Gastroesophageal sphincter (tissue), 4 donors: Measurements from ENCODE around the gene EPS8L1. TPM values are rescaled to one million over a fixed set of nuclear protein-coding genes. Genes with fewer than 3 reads are reported as not detected.

Experiments used
- ATAC-seq: fragments of 150-250 bp; one replicate; pipeline ENCODE4 v1.9.1; 2016; ENCODE audit warnings: mild to moderate bottlenecking, moderate library complexity
- H3K27ac ChIP-seq, 4 donors: fragments of 200-600 bp; sonication (generic) in 3 of 4; 1 replicate in 3 of 4; 2 replicates in 1 of 4; pipeline ENCODE4 v1.5.1; 2016 to 2019
- H3K27me3 ChIP-seq: fragments of 200-600 bp; sonication (generic); one replicate; pipeline ENCODE4 v1.5.1; 2019
- H3K36me3 ChIP-seq, 2 donors: fragments of 200-600 bp; sonication (generic); one replicate each; pipeline ENCODE4 v1.5.1; 2019; ENCODE audit warnings: control low read depth in 1 of 2
- H3K4me1 ChIP-seq, 3 donors: fragments of 200-600 bp; sonication (generic); 1 replicate in 2 of 3; 2 replicates in 1 of 3; pipeline ENCODE4 v1.5.1; 2016 to 2019; ENCODE audit warnings: control low read depth in 2 of 3
- H3K4me3 ChIP-seq, 2 donors: fragments of 200-600 bp; sonication (generic); one replicate each; pipeline ENCODE4 v1.5.1; 2019; ENCODE audit warnings: mild to moderate bottlenecking in 1 of 2, moderate library complexity in 1 of 2
- H3K9me3 ChIP-seq, 3 donors: fragments of 200-600 bp; sonication (generic); one replicate each; pipeline ENCODE4 v1.5.1; 2017 to 2019; ENCODE audit warnings: control low read depth in 2 of 3
- EP300 ChIP-seq: sonication (generic); formaldehyde crosslinking; IDR thresholded peaks from one replicate; pipeline ENCODE4 v1.6.1; 2017; ENCODE audit warnings: antibody characterized with exemption, mild to moderate bottlenecking
- POLR2A ChIP-seq, 2 donors: fragments of 450-650 bp; IDR thresholded peaks; one replicate each; pipeline ENCODE4 v1.6.1; 2017; ENCODE audit warnings: antibody characterized with exemption in 2 of 2, mild to moderate bottlenecking in 2 of 2, moderate library complexity in 1 of 2
- POLR2AphosphoS5 ChIP-seq: sonication (generic); formaldehyde crosslinking; IDR thresholded peaks from one replicate; pipeline ENCODE4 v1.6.1; 2017; ENCODE audit warnings: antibody characterized with exemption
- WGBS, 2 donors: methylation state at CpG; one replicate each; pipeline ENCODE4 v1.1.5; 2018; ENCODE audit warnings: low coverage in 1 of 2; 5-methylcytosine and 5-hydroxymethylcytosine counted together
- total RNA-seq, 4 donors: library from RNA; depleted of rRNA; stranded (reverse); fragments of >200 nt; gene quantifications; one replicate each; pipeline ENCODE4 v1.1.0, GENCODE V29; 2016
- TF ChIP-seq, protein P1 (sequence below), 4 experiments: fragments of 200-600 bp in 2 of 4; fragments of 450-650 bp in 2 of 4; sonication (generic) in 1 of 4; IDR thresholded peaks; one replicate each; pipeline ENCODE4 v1.5.1; 2017 to 2019; ENCODE audit warnings: antibody characterized with exemption in 4 of 4, mild to moderate bottlenecking in 2 of 4, moderate library complexity in 2 of 4

EPS8L1 gene
- total RNA-seq, 4 donors from 2014 or later, result 2.2 to 10.5 (median 2.5) TPM

DNA sequence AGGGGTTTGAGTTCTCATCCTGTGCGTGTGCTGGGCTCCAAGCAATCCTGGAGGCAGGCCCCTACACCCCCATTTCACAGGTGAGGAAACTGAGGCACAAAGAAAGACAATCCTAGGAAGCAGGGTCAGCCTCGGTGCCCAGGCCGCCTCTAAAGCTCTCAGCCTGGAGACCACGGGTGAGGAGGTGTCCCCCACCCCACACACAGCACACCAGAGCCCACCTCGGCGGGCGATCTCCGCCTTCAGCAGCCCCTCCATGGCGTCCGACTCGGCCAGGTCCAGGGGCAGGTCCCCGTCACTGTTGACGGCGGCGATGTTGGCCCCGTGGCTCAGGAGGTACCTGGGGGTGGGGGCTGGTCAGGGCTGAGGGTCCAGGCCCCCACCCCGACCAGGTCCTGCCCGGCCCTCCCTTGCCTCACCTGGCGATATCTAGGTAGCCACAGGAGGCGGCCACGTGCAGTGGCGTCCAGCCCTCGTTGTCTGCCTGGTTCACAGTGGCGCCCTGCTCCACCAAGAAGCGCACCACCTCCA, 36.6 kb downstream of the EPS8L1 start:
- no peak for ATAC-seq
- H3K36me3 ChIP-seq, result peaks cover 0 to 29% of the 10 kb centered on the region in 2 donors
- no peaks in the 10 kb centered on the region for H3K27me3 ChIP-seq
- no peaks in the 10 kb centered on the region for H3K9me3 ChIP-seq
- WGBS, 2 donors, result no CpG with 5 or more reads among the region's 25 CpGs
- peak overlapping the region in 1 of 2 donors; percentile 79 for H3K4me3 ChIP-seq
- peak overlapping the region; percentile 78 to 98 (median 97) for H3K27ac ChIP-seq
- peaks cover 0 to 76% (median 38%) of the 10 kb centered on the region in 3 donors for H3K4me1 ChIP-seq
- no peak for TF ChIP-seq POLR2A (IDR thresholded peaks at IDR 0.05)
- TF ChIP-seq, protein P1, sequence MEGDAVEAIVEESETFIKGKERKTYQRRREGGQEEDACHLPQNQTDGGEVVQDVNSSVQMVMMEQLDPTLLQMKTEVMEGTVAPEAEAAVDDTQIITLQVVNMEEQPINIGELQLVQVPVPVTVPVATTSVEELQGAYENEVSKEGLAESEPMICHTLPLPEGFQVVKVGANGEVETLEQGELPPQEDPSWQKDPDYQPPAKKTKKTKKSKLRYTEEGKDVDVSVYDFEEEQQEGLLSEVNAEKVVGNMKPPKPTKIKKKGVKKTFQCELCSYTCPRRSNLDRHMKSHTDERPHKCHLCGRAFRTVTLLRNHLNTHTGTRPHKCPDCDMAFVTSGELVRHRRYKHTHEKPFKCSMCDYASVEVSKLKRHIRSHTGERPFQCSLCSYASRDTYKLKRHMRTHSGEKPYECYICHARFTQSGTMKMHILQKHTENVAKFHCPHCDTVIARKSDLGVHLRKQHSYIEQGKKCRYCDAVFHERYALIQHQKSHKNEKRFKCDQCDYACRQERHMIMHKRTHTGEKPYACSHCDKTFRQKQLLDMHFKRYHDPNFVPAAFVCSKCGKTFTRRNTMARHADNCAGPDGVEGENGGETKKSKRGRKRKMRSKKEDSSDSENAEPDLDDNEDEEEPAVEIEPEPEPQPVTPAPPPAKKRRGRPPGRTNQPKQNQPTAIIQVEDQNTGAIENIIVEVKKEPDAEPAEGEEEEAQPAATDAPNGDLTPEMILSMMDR (IDR thresholded peaks at IDR 0.05), result no peak
- TF ChIP-seq EP300, result no peak
- TF ChIP-seq POLR2AphosphoS5, result no peak

DNA sequence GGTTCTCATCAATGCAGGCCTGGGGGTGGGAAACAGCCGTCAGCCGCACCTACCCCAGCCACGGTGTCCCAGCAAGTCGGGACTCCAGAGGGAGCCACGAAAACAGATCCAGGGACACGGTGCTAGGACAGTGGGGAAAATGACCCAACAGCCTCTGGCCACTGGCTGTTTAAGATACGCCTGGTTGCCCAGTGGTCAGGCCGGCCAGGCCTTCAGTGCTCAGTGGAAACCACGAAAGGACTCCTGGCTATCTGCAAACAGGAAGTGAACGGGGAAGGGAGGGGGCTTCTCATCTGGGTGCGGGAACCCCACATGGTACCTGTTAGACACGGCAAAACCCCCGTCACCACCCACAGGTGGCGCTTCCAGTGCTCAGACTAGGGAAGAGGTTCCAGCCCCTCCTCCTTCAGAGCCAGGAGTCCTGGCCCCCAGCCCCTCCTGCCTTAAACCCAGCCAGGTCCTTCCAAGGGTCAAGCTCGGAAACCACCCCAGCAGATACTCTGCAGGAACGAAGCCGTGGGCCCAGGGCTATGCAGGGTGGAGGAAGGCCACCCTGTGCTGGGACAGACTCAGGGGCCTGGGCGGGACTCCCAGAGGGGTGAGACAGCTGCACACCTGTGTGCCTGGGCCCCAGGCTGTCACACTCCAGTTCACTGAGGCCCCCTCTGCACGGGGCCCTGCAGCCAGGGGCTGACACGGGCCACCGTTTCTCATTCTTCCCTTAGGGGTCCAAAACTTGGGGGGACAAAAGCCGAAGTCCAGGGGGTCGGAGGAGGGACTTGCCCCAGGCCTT, 37.3 kb downstream of the EPS8L1 start:
- TF ChIP-seq EP300 (no peak), POLR2A (IDR thresholded peaks at IDR 0.05) (no peak), POLR2AphosphoS5 (no peak)
- TF ChIP-seq, protein P1 (IDR thresholded peaks at IDR 0.05), result peak in 1 of 4 experiments; percentile 33
- peak overlapping the region in 1 of 2 donors; percentile 79 for H3K4me3 ChIP-seq
- 10% methylated on average over 2 of the region's 23 CpGs; no CpG with 5 or more reads in 1 of the 2 donors for WGBS, 2 donors
- peaks cover 0 to 29% of the 10 kb centered on the region in 2 donors for H3K36me3 ChIP-seq
- H3K27ac ChIP-seq, result peak overlapping the region; percentile 78 to 98 (median 97)
- no peaks in the 10 kb centered on the region for H3K27me3 ChIP-seq
- H3K9me3 ChIP-seq, result no peaks in the 10 kb centered on the region
- no peak for ATAC-seq
- peaks cover 0 to 78% (median 38%) of the 10 kb centered on the region in 3 donors for H3K4me1 ChIP-seq

DNA sequence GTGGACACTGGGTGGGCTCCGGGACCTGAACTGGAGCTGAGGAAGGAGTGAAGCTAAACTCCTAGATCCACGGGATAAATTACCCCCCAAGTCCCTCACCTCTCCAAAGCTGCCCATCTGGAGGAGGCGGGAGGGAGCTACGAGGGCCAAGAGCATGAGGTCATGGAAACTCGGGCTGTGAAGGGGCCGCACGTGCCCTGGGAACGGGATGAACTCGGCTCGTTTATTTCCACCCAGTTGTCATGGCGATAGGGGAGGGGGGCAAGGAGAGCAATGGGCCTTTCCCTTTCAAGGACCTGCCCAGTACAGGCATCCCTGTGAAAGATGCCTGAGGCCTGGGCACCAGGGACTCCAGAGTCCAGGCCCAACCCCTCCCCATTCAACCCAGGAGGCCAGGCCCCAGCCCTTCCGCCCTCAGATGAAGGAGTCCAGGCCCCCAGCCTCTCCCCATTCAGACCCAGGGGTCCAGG, 37.9 kb downstream of the EPS8L1 start:
- Histone ChIP-seq H3K9me3 (no peaks in the 10 kb centered on the region), H3K4me3 (peak overlapping the region in 1 of 2 donors; percentile 79), H3K4me1 (peaks cover 0 to 84% (median 43%) of the 10 kb centered on the region in 3 donors), H3K27ac (peak overlapping the region; percentile 90 to 98 (median 97)), H3K27me3 (no peaks in the 10 kb centered on the region), H3K36me3 (peaks cover 0 to 27% of the 10 kb centered on the region in 2 donors)
- 0 to 60% methylated on average over 1 to 5 of the region's 12 CpGs for WGBS, 2 donors
- peak; percentile 73 for ATAC-seq
- TF ChIP-seq POLR2A (IDR thresholded peaks at IDR 0.05) (peak; percentile 17 to 63), POLR2AphosphoS5 (peak; percentile 92), EP300 (peak; percentile 71)
- TF ChIP-seq, protein P1 (IDR thresholded peaks at IDR 0.05), result no peak

DNA sequence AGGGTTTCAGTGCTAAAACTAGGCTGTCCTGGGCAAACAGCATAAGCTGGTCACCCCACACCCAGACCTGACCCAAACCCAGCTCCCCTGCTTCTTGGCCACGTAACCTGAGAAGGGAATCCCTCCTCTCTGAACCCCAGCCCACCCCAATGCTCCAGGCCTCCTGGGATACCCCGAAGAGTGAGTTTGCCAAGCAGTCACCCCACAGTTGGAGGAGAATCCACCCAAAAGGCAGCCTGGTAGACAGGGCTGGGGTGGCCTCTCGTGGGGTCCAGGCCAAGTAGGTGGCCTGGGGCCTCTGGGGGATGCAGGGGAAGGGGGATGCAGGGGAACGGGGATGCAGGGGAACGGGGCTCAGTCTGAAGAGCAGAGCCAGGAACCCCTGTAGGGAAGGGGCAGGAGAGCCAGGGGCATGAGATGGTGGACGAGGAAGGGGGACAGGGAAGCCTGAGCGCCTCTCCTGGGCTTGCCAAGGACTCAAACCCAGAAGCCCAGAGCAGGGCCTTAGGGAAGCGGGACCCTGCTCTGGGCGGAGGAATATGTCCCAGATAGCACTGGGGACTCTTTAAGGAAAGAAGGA, 39.0 kb downstream of the EPS8L1 start:
- no peak for ATAC-seq
- Histone ChIP-seq H3K9me3 (no peaks in the 10 kb centered on the region), H3K4me3 (peak overlapping the region in 1 of 2 donors; percentile 79), H3K27ac (peak overlapping the region; percentile 90 to 98 (median 97)), H3K4me1 (peaks cover 0 to 78% (median 45%) of the 10 kb centered on the region in 3 donors), H3K36me3 (peaks cover 0 to 16% of the 10 kb centered on the region in 2 donors), H3K27me3 (no peaks in the 10 kb centered on the region)
- no peak for TF ChIP-seq EP300
- no peak for TF ChIP-seq POLR2A (IDR thresholded peaks at IDR 0.05)
- TF ChIP-seq POLR2AphosphoS5, result no peak
- TF ChIP-seq, protein P1 (IDR thresholded peaks at IDR 0.05), result no peak
- WGBS, 2 donors, result 46 to 58% methylated on average over 6 to 7 of the region's 9 CpGs
